ENCODE measurements around the gene ZSCAN31. TPM values are rescaled to one million over a fixed set of nuclear protein-coding genes. Genes with fewer than 3 reads are reported as not detected.

The ZSCAN31 gene
- total RNA-seq, 1 experiment from 2014 or later, result 41.4 TPM

GRCh38 chr6:28353981-28354676, 18.2 kb upstream of the ZSCAN31 start:
- peak; percentile 71 for DNase-seq (ENCODE audit: extremely low read depth, low read depth)

GRCh38 chr6:28353356-28353755, 17.4 kb upstream of the ZSCAN31 start:
- DNase-seq (ENCODE audit: extremely low read depth, low read depth), result no peak

GRCh38 chr6:28351493-28351925, 15.6 kb upstream of the ZSCAN31 start:
- no peak for DNase-seq (ENCODE audit: extremely low read depth, low read depth)

- DNase-seq (ENCODE audit: extremely low read depth, low read depth), result no peak
Measured at GRCh38 chr6:28351087-28351486, 15.1 kb upstream of the ZSCAN31 start.

GRCh38 chr6:28349892-28350737, 14.2 kb upstream of the ZSCAN31 start, which contains the start of gene ZKSCAN3:
Gene ZKSCAN3 (plus strand): TSS chr6:28349947. CDS start chr6:28359587, 9,640 bp downstream.
- DNase-seq (ENCODE audit: extremely low read depth, low read depth), result peak; percentile 72

- no peak for DNase-seq (ENCODE audit: extremely low read depth, low read depth)
Measured at GRCh38 chr6:28349344-28349891, 13.5 kb upstream of the ZSCAN31 start.

- DNase-seq (ENCODE audit: extremely low read depth, low read depth), result no peak
Measured at GRCh38 chr6:28347119-28347518, 11.2 kb upstream of the ZSCAN31 start.

- DNase-seq (ENCODE audit: extremely low read depth, low read depth), result no peak
Measured at GRCh38 chr6:28345201-28345600, 9.3 kb upstream of the ZSCAN31 start.

- DNase-seq (ENCODE audit: extremely low read depth, low read depth), result no peak
Measured at GRCh38 chr6:28343898-28344677, 8.1 kb upstream of the ZSCAN31 start.

GRCh38 chr6:28340310-28341095, 4.6 kb upstream of the ZSCAN31 start:
- DNase-seq (ENCODE audit: extremely low read depth, low read depth), result no peak

GRCh38 chr6:28337121-28337520, 1.2 kb upstream of the ZSCAN31 start:
- DNase-seq (ENCODE audit: extremely low read depth, low read depth), result no peak

- no peak for DNase-seq (ENCODE audit: extremely low read depth, low read depth)
Measured at GRCh38 chr6:28336284-28337120, 554 bp upstream of the ZSCAN31 start.

- no peak for DNase-seq (ENCODE audit: extremely low read depth, low read depth)
Measured at GRCh38 chr6:28335040-28335563, 846 bp downstream of the ZSCAN31 start.

- DNase-seq (ENCODE audit: extremely low read depth, low read depth), result no peak
Measured at GRCh38 chr6:28334286-28335039, 1.5 kb downstream of the ZSCAN31 start.

- DNase-seq (ENCODE audit: extremely low read depth, low read depth), result no peak
Measured at GRCh38 chr6:28333599-28334018, 2.3 kb downstream of the ZSCAN31 start.

GRCh38 chr6:28333047-28333446, 2.9 kb downstream of the ZSCAN31 start:
- DNase-seq (ENCODE audit: extremely low read depth, low read depth), result no peak

- DNase-seq (ENCODE audit: extremely low read depth, low read depth), result no peak
Measured at GRCh38 chr6:28330041-28330440, 5.9 kb downstream of the ZSCAN31 start.

GRCh38 chr6:28326371-28326948, 9.5 kb downstream of the ZSCAN31 start:
- DNase-seq (ENCODE audit: extremely low read depth, low read depth), result no peak
